ENCODE data around the gene SPDEF. TPM values are rescaled to one million over a fixed set of nuclear protein-coding genes. Genes with fewer than 3 reads are reported as not detected.

Gene SPDEF
- total and polyA plus RNA-seq, 2 donors from 2014 or later: 0.19 TPM; not detected in 1

DNA sequence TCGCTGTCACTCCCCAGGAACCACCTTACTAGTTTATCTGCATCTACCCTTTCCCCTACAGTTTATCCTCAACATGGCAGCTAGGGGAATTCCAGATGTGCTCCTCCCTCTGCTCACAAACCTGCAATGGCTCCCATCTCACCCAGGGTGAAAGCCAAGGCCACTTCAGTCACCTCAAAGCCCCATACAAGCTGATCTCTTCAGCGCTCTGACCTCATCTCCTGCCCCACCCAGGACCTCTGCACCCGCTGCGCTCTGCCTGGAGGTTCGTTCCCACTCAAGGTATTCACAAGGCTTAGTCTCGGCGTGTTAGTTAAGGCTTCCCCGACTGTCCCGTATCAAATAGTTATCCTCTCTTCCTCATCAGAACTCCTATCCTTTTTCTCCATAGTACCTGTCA is 28.6 kb upstream of the SPDEF start:
- intact Hi-C loops (cut with DNase I): no loop called here

DNA sequence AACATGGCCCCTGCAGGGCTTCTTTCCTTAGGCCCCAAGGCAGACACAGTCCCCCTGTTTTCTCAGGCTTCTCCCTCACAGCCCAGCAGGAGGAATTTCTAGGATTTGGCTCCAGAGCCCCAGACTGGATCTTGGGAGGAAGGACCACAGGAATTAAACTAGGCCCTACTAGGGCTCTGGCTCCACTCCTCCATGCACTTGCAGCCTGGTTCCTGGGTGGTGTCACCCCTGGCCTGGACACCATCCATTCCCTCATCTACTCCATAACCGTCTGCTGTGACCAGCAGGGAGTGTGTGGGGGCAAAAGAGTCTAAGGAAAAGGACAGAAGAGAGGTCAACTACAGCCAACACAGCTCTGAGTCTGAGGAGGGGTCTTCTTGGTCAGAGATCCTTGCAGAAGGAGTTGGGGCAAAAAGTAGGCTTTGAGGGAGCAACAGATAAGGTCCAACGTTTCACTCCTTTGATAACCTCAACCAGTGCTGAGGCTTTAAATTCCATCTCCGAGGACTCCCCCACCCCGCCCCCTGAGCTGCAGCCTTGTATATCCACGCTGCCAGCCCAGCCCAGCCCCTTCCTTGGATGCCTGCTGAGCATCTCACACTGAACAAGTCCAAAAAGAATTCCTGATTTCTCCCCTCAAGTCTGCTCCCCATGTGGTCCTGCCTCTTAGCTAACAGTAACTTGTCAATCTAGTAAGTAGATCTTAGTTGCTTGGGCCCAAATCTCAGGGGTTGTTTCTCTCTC is 27.9 kb upstream of the SPDEF start:
- no peak for TF ChIP-seq CTCF (IDR thresholded peaks at IDR 0.05; ENCODE audit: borderline replicate concordance, extremely low read depth, insufficient read depth)
- Histone ChIP-seq H3K4me1 (ENCODE audit: control insufficient read depth in 2 of 3, insufficient read depth in 2 of 3, low read depth in 1 of 3, low read length in 3 of 3) (no peaks in the 10 kb centered on the region), H3K36me3 (ENCODE audit: control insufficient read depth in 2 of 3, insufficient read depth in 3 of 3, low read length in 3 of 3) (peaks cover 0 to 12% (median 2%) of the 10 kb centered on the region in 3 donors), H3K27ac (ENCODE audit: low read depth in 2 of 2, low read length in 2 of 2) (no peak overlapping the region), H3K27me3 (ENCODE audit: control insufficient read depth, insufficient read depth, low read length) (no peaks in the 10 kb centered on the region), H3K4me3 (ENCODE audit: low read length in 3 of 3) (no peak overlapping the region), H3K9me3 (ENCODE audit: control insufficient read depth in 2 of 3, insufficient read depth in 1 of 3, low read length in 3 of 3) (no peaks in the 10 kb centered on the region), H3K9ac (ENCODE audit: low read length in 3 of 3) (no peak overlapping the region)
- FAIRE-seq: no peak
- intact Hi-C loops (cut with DNase I): no loop called here
- DNase-seq: no peak

More for the DNA sequence above, 28.6 kb upstream of the SPDEF start:
- no peaks in the 10 kb centered on the region for H3K9me3 ChIP-seq (ENCODE audit: control insufficient read depth in 2 of 3, insufficient read depth in 1 of 3, low read length in 3 of 3)
- peaks cover 0 to 12% (median 6%) of the 10 kb centered on the region in 3 donors for H3K36me3 ChIP-seq (ENCODE audit: control insufficient read depth in 2 of 3, insufficient read depth in 3 of 3, low read length in 3 of 3)
- DNase-seq (no peak), FAIRE-seq (no peak)
- H3K27ac ChIP-seq (ENCODE audit: low read depth in 2 of 2, low read length in 2 of 2): no peak overlapping the region
- H3K4me3 ChIP-seq (ENCODE audit: low read length in 3 of 3): no peak overlapping the region
- TF ChIP-seq CTCF (IDR thresholded peaks at IDR 0.05; ENCODE audit: borderline replicate concordance, extremely low read depth, insufficient read depth): no peak
- H3K9ac ChIP-seq (ENCODE audit: low read length in 3 of 3): no peak overlapping the region
- H3K4me1 ChIP-seq (ENCODE audit: control insufficient read depth in 2 of 3, insufficient read depth in 2 of 3, low read depth in 1 of 3, low read length in 3 of 3): no peaks in the 10 kb centered on the region
- no peaks in the 10 kb centered on the region for H3K27me3 ChIP-seq (ENCODE audit: control insufficient read depth, insufficient read depth, low read length)

DNA sequence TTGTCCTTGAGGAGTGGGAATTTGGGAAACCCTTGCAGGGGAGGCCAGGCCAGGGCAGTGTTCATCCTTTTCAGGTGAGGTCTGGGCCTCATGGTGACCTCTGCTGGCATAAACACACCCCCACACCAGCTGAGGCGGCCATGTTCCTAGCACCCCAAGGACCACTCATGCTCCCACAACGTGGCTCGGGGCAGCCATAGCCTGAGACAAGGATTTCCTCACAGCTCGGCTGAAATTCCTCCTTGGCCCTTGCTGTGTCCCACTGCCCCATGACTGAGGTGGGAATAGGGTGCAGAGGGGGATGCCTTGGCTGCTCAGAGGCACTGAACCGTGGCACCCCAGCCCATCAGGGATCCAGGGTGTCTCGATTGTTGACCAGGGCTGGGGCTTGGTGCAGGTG is 27.3 kb upstream of the SPDEF start:
- H3K27ac ChIP-seq (ENCODE audit: low read depth in 2 of 2, low read length in 2 of 2): no peak overlapping the region
- intact Hi-C loops (cut with DNase I): no loop called here
- no peaks in the 10 kb centered on the region for H3K4me1 ChIP-seq (ENCODE audit: control insufficient read depth in 2 of 3, insufficient read depth in 2 of 3, low read depth in 1 of 3, low read length in 3 of 3)
- FAIRE-seq: no peak
- DNase-seq: no peak
- peaks cover 0 to 11% (median 2%) of the 10 kb centered on the region in 3 donors for H3K36me3 ChIP-seq (ENCODE audit: control insufficient read depth in 2 of 3, insufficient read depth in 3 of 3, low read length in 3 of 3)
- H3K9ac ChIP-seq (ENCODE audit: low read length in 3 of 3): no peak overlapping the region
- TF ChIP-seq CTCF (IDR thresholded peaks at IDR 0.05; ENCODE audit: borderline replicate concordance, extremely low read depth, insufficient read depth): no peak
- no peaks in the 10 kb centered on the region for H3K9me3 ChIP-seq (ENCODE audit: control insufficient read depth in 2 of 3, insufficient read depth in 1 of 3, low read length in 3 of 3)
- no peaks in the 10 kb centered on the region for H3K27me3 ChIP-seq (ENCODE audit: control insufficient read depth, insufficient read depth, low read length)
- H3K4me3 ChIP-seq (ENCODE audit: low read length in 3 of 3): no peak overlapping the region

Measured in kidney (tissue), 14 donors.